RWPE1 (cell line): ENCODE results near the gene B3GLCT.

Experiments
- CTCF ChIA-PET: fragments of 350-600 bp; sonication (Branson Sonifier 250); formaldehyde crosslinking; extraction: SDS; loops from one replicate; lab custom pipeline; 2021; lab: Yijun Ruan, JAX
- POLR2A ChIA-PET: fragments of 400-600 bp; formaldehyde crosslinking; extraction: SDS; loops from one replicate; lab custom pipeline; 2020; ENCODE audit warnings: antibody characterized with exemption; ENCODE audit not compliant: low non-redundant PET; lab: Yijun Ruan, JAX
- DNase-seq: peaks from one replicate; pipeline ENCODE4 v3.0.0; 2012; ENCODE audit warnings: low spot score
- H3K27ac ChIP-seq: fragments of 450-650 bp; 2 replicates; pipeline ENCODE4 v1.5.1; 2017
- TF ChIP-seq, protein P1 (sequence below): fragments of 450-650 bp; conservative IDR thresholded peaks from 2 replicates; pipeline ENCODE4 v1.5.1; 2017; ENCODE audit warnings: low read depth, mild to moderate bottlenecking

B3GLCT gene

DNA sequence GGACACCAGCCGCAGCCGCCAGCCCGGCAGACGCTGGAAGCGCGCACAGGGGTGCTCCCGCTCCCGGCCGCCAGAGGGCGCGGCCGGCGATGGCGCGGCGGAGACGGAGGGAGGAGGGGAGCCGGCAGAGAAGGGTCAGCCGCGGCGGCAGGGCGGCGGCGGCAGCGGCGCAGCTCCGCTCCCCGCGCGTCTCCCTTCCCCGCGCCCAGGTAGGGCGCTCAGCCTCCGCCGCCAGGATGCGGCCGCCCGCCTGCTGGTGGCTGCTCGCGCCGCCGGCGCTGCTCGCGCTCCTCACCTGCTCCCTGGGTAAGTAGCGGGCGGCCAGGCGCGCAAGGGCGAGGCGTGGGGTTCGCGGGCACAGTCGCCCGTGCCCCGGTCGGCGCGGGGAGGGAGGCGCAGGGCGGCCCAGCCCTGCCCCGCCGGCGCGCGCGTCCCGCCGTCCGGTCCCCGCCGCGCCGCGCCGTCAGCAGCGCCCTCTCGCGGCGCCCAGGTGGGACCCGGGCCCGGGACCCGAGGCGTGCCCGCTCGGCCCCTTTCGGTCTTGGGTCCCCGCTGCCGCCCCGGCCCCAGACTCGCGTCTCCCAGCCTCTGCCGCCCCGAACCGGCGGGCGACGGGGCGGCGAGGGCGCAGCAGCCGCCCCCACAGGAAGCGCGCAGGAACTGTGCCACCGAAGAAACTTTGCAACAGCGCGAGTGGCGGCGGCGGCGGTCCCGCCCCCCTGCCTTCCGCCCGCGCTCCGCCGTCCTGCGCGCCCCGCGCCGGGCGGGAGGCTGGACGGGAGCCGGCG lies at the start of gene B3GLCT:
B3GLCT (plus strand) TSS at position 127 of the 788 bp plus-strand sequence; CDS start at position 237, 110 bp downstream.
- TF ChIP-seq, protein P1, sequence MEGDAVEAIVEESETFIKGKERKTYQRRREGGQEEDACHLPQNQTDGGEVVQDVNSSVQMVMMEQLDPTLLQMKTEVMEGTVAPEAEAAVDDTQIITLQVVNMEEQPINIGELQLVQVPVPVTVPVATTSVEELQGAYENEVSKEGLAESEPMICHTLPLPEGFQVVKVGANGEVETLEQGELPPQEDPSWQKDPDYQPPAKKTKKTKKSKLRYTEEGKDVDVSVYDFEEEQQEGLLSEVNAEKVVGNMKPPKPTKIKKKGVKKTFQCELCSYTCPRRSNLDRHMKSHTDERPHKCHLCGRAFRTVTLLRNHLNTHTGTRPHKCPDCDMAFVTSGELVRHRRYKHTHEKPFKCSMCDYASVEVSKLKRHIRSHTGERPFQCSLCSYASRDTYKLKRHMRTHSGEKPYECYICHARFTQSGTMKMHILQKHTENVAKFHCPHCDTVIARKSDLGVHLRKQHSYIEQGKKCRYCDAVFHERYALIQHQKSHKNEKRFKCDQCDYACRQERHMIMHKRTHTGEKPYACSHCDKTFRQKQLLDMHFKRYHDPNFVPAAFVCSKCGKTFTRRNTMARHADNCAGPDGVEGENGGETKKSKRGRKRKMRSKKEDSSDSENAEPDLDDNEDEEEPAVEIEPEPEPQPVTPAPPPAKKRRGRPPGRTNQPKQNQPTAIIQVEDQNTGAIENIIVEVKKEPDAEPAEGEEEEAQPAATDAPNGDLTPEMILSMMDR, result peak; percentile 88
- CTCF ChIA-PET, result interaction anchor here (0.5 to 2.6 kb wide), 6 partner anchors 20 to 272 kb away, joined by 3 to 9 read pairs (median 3); no protein-coding TSS in a partner anchor
- POLR2A ChIA-PET, result no interaction called here
- DNase-seq, result peak; percentile 81
- H3K27ac ChIP-seq, result peak within 1 kb of the TSS; percentile 96

DNA sequence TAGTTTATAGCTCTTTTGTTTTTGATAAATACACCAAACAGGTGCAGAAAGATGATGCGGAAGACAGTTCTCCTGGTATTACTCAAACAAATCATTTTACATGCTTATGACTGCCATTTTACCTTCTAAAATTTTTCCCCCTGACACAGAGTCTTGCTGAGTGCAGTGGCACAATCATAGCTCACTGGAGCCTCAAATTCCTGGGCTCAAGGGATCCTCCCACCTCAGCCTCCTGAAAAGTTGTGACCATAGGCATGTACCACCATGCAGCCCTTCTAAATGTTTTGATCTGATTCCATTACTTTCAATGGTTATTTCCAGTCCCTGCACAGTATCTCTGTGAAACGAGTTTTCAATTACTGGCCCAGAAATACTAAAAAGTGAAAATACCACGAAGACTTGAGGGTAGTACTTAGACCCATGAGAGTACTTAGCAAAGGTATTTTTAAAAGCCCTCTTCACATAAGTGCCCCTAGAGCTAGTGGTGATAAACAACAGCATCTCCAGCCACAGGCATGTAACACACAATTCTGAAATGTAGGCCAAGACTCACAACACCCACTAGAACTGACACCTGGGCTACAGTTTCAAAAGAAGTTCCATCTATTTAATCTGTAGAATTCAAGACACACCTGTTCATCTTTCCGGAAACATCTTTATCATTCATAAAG lies 49.3 kb upstream of the B3GLCT start:
- H3K27ac ChIP-seq, result no peak overlapping the region
- TF ChIP-seq, protein P1, result no peak
- POLR2A ChIA-PET, result no interaction called here
- CTCF ChIA-PET, result interaction anchor here (0.7 kb wide), 1 partner anchor 117 kb away, joined by 3 read pairs; no protein-coding TSS in a partner anchor
- no peak for DNase-seq

DNA sequence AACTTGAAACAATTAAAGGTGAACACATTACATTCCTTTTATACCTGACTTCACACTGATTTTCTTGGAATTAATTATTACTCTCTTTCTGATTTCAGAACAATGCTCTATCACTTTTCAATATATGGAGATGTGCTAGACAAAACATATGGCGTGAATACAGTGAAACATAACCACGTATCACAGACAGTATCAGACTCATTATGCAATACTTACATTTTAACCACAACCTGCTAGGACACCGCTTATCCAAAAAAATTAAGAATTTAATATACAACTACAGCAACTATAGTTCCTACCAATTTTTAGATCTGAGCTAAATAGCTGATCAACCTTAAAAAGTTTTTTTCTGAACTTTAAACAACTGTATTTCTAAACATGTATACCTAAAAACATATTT lies 47.9 kb upstream of the B3GLCT start:
- TF ChIP-seq, protein P1, result no peak

DNA sequence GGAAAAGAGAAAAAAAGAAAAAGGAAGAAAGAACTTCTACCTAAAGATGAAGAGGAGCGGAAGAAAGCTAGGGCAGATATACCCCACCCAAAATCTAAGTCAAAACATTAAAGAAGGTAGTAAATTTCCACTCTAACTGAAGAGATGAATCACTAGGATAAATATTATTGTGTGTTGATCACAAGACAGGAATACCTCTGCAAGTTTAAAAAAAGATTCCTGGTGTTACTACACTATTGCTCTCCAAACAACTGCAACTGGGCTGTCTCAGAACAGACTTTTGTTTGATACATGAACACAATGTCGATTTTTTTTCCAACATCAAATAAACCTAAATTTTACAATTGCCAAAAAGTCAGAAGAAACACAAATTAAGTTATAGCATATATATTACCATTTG lies 44.8 kb upstream of the B3GLCT start:
- TF ChIP-seq, protein P1, result no peak
- DNase-seq, result no peak
- H3K27ac ChIP-seq, result no peak overlapping the region
- POLR2A ChIA-PET, result no interaction called here
- CTCF ChIA-PET, result no interaction called here

More for the DNA sequence above, 47.9 kb upstream of the B3GLCT start:
- DNase-seq, result no peak
- ChIA-PET CTCF (interaction anchor here (0.7 kb wide), 1 partner anchor 16 kb away, joined by 3 read pairs; no protein-coding TSS in a partner anchor), POLR2A (no interaction called here)
- H3K27ac ChIP-seq, result no peak overlapping the region

DNA sequence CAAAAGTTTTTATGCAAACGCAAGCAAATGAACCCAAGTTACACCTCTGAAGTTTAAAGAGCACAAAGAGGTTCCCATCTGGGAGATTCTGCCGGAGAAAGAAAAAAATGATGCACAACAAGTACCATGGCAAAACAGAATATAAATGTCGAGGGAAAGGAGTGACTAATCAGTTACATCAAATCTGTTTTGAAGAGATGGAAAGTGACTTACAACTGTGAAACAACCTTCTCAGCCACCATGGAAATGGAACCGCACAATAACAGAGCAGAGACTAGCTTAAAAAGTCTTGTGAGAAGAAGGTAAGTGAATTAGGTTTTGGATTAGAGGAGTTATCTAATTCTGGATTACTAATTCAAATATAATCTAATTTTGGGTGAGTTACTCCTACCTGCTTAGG lies 40.5 kb upstream of the B3GLCT start:
- TF ChIP-seq, protein P1, result no peak
- H3K27ac ChIP-seq, result no peak overlapping the region
- no peak for DNase-seq
- ChIA-PET POLR2A (no interaction called here), CTCF (interaction anchor here (0.6 to 1.0 kb wide), 2 partner anchors 115 to 904 kb away, joined by 4 to 5 read pairs; no protein-coding TSS in a partner anchor)

DNA sequence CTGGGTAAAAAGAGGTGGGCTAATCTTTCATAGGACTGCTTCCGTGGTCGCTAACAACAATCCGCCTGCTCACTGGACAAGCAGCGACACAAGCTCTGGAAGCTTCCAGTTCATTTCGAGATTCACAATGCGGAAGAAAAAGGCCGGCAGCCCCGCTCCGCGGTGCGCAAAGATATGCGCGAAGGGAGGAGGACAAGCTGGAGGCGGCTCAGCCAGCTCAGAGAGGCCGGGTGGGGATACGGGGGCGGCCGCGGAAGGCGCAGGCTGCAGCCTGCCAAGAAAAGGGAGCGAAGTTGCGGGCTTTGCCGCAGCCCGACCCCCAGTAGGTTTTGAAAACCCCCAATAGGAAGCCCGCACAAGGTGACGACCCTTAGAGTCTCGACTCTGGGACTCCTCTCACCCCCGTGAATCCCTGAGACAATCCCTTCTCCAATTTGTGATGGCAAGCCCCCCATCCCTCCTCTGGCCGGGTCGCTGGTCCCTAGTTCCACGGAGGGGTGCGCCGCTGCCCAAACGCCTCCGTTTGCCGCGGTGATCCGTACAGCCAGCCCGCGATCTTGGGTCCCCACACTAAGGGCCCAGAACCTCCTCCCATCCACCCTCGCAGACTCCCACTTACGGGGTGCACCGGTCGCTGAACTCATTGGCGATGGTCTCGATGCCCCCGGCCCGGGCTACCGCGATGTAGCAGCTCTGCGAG lies 38.8 kb upstream of the B3GLCT start:
- peak; percentile 39 for DNase-seq
- peak overlapping the region; percentile 93 for H3K27ac ChIP-seq
- ChIA-PET CTCF (interaction anchor here (0.8 to 0.9 kb wide), 2 partner anchors 31 to 117 kb away, joined by 4 read pairs; no protein-coding TSS in a partner anchor), POLR2A (no interaction called here)
- TF ChIP-seq, protein P1, result no peak
